BE2C (cell line): ENCODE data around the gene PRR30.

Experiments
- DNase-seq: peaks from one replicate; pipeline ENCODE4 v3.0.0-alpha.2; 2020
- H3K27me3 ChIP-seq: fragments of 250-450 bp; sonication (Bioruptor Pico); 2 replicates; pipeline ENCODE4 v1.5.1; 2020; ENCODE audit warnings: mild to moderate bottlenecking
- H3K36me3 ChIP-seq: fragments of 250-450 bp; sonication (Bioruptor Pico); 2 replicates; pipeline ENCODE4 v1.5.1; 2020; ENCODE audit warnings: mild to moderate bottlenecking
- H3K4me1 ChIP-seq: fragments of 250-450 bp; sonication (Bioruptor Pico); 2 replicates; pipeline ENCODE4 v1.5.1; 2020
- H3K4me3 ChIP-seq: 2 replicates; pipeline ENCODE4 v1.5.1; 2011; ENCODE audit warnings: low read depth, low read length
- H3K9me3 ChIP-seq: fragments of 250-450 bp; sonication (Bioruptor Pico); 2 replicates; pipeline ENCODE4 v1.5.1; 2020
- CTCF ChIP-seq: IDR thresholded peaks from 2 replicates; pipeline ENCODE4 v1.5.1; 2012; ENCODE audit warnings: mild to moderate bottlenecking, low read depth, low read length

PRR30 gene

GRCh38 chr2:27127883-27128667 lies 11.1 kb downstream of the PRR30 start:
- H3K9me3 ChIP-seq: no peaks in the 10 kb centered on the region
- DNase-seq: no peak
- no peak for TF ChIP-seq CTCF
- no peaks in the 10 kb centered on the region for H3K27me3 ChIP-seq
- H3K4me1 ChIP-seq: no peaks in the 10 kb centered on the region; the same call in 1 of the 2 replicates
- H3K4me3 ChIP-seq: no peak overlapping the region
- H3K36me3 ChIP-seq: peaks cover 24% of the 10 kb centered on the region

- DNase-seq: no peak
- H3K4me3 ChIP-seq: no peak overlapping the region
- H3K27me3 ChIP-seq: no peaks in the 10 kb centered on the region
- H3K4me1 ChIP-seq: no peaks in the 10 kb centered on the region; the same call in 1 of the 2 replicates
- H3K9me3 ChIP-seq: no peaks in the 10 kb centered on the region
- peaks cover 9% of the 10 kb centered on the region for H3K36me3 ChIP-seq
- TF ChIP-seq CTCF: no peak
Observed at GRCh38 chr2:27126252-27126710, 12.9 kb downstream of the PRR30 start.

- Histone ChIP-seq H3K9me3 (no peaks in the 10 kb centered on the region), H3K36me3 (no peaks in the 10 kb centered on the region), H3K27me3 (no peaks in the 10 kb centered on the region), H3K4me3 (no peak overlapping the region), H3K4me1 (no peaks in the 10 kb centered on the region; the same call in 1 of the 2 replicates)
- no peak for DNase-seq
- TF ChIP-seq CTCF: no peak
Observed at GRCh38 chr2:27125104-27125503, 14.1 kb downstream of the PRR30 start.

GRCh38 chr2:27123302-27124150 lies 15.7 kb downstream of the PRR30 start, which contains the start of gene ABHD1:
Gene ABHD1, plus strand, starts transcription at chr2:27123815. Its CDS starts 134 bp downstream, at chr2:27123949.
- peak within 1 kb of the TSS; percentile 65 for H3K4me3 ChIP-seq
- no peaks in the 10 kb centered on the region for H3K27me3 ChIP-seq
- DNase-seq: peak; percentile 77

GRCh38 chr2:27122791-27123190 lies 16.4 kb downstream of the PRR30 start:
- Histone ChIP-seq H3K4me1 (no peaks in the 10 kb centered on the region; the same call in 1 of the 2 replicates), H3K36me3 (no peaks in the 10 kb centered on the region), H3K27me3 (no peaks in the 10 kb centered on the region), H3K9me3 (no peaks in the 10 kb centered on the region), H3K4me3 (peak overlapping the region; percentile 65; the same call in 1 of the 2 replicates)
- no peak for DNase-seq
- TF ChIP-seq CTCF: no peak

More at GRCh38 chr2:27123302-27124150, 15.7 kb downstream of the PRR30 start, which contains the start of gene ABHD1:
- no peak for TF ChIP-seq CTCF
- H3K9me3 ChIP-seq: no peaks in the 10 kb centered on the region
- H3K36me3 ChIP-seq: no peaks in the 10 kb centered on the region
- no peaks in the 10 kb centered on the region; the same call in 1 of the 2 replicates for H3K4me1 ChIP-seq
